IMR-90 (cell line): ENCODE measurements around the gene C10orf90. TPM values are rescaled to one million over a fixed set of nuclear protein-coding genes. Genes with fewer than 3 reads are reported as not detected.

Source experiments
- ATAC-seq: fragments of 200-7000 bp; cut with Tn5 transposase; 2 replicates; pipeline ENCODE4 v1.9.1; 2020; ENCODE audit warnings: low read depth, mild to moderate bottlenecking, moderate library complexity
- BruUV-seq: library from RNA; stranded (reverse); fragments of 400-500 nt; replicated peaks from 2 replicates; lab custom pipeline; 2021; lab: Mats Ljungman, UMichigan
- CTCF ChIA-PET: fragments of 300-600 bp; formaldehyde crosslinking; extraction: SDS; loops from one replicate; lab custom pipeline; 2021; ENCODE audit warnings: antibody characterized with exemption; lab: Yijun Ruan, JAX
- POLR2A ChIA-PET: fragments of 300-600 bp; sonication (Branson Sonifier 250); formaldehyde crosslinking; loops from one replicate; lab custom pipeline; 2022; ENCODE audit warnings: antibody characterized with exemption; ENCODE audit not compliant: unreplicated experiment; lab: Charles Lee
- DNase-seq: peaks from one replicate; pipeline ENCODE4 v3.0.0; 2013
- H2AFZ ChIP-seq: replicated peaks from 2 replicates; pipeline ENCODE3; 2013; ENCODE audit warnings: low read length, mild to moderate bottlenecking; ENCODE audit not compliant: poor library complexity
- H2AK5ac ChIP-seq: 2 replicates; pipeline ENCODE4 v1.6.1; 2013; ENCODE audit warnings: low read depth, low read length, inconsistent platforms
- H2AK9ac ChIP-seq: replicated peaks from 2 replicates; pipeline ENCODE3; 2013; ENCODE audit warnings: mild to moderate bottlenecking, low read depth, low read length, moderate library complexity; ENCODE audit not compliant: poor library complexity
- H2BK120ac ChIP-seq: 2 replicates; pipeline ENCODE4 v1.6.1; 2013; ENCODE audit warnings: low read depth, low read length, inconsistent platforms
- H2BK15ac ChIP-seq: 3 replicates; pipeline ENCODE4 v1.6.1; 2013; ENCODE audit warnings: low read depth, low read length, inconsistent platforms
- H2BK20ac ChIP-seq: 2 replicates; pipeline ENCODE4 v1.6.1; 2013; ENCODE audit warnings: low read depth, mild to moderate bottlenecking, inconsistent platforms, low read length, moderate library complexity
- H2BK5ac ChIP-seq: 2 replicates; pipeline ENCODE4 v1.6.1; 2013; ENCODE audit warnings: mild to moderate bottlenecking, low read depth, low read length, inconsistent platforms; ENCODE audit not compliant: poor library complexity, severe bottlenecking
- H3K14ac ChIP-seq: replicated peaks from 2 replicates; pipeline ENCODE4 v1.6.1; 2013; ENCODE audit warnings: low read depth, low read length, inconsistent platforms
- H3K18ac ChIP-seq: 2 replicates; pipeline ENCODE4 v1.6.1; 2013; ENCODE audit warnings: low read depth, low read length, control low read depth
- H3K23ac ChIP-seq: 2 replicates; pipeline ENCODE4 v1.6.1; 2013; ENCODE audit warnings: low read depth, low read length, inconsistent platforms
- H3K27ac ChIP-seq: 2 replicates; pipeline ENCODE4 v1.5.1; 2013; ENCODE audit warnings: mild to moderate bottlenecking, control low read depth, low read length; ENCODE audit not compliant: insufficient read depth
- H3K27me3 ChIP-seq: 2 replicates; pipeline ENCODE4 v1.6.1; 2013; ENCODE audit warnings: low read length; ENCODE audit not compliant: control insufficient read depth, insufficient read depth
- H3K36me3 ChIP-seq: 2 replicates; pipeline ENCODE4 v1.6.1; 2013; ENCODE audit warnings: low read length, mixed read lengths; ENCODE audit not compliant: control insufficient read depth, insufficient read depth
- H3K4ac ChIP-seq: 2 replicates; pipeline ENCODE4 v1.6.1; 2013; ENCODE audit warnings: low read depth, low read length, inconsistent platforms
- H3K4me1 ChIP-seq: 2 replicates; pipeline ENCODE4 v1.6.1; 2013; ENCODE audit warnings: low read length, mixed read lengths; ENCODE audit not compliant: control insufficient read depth, insufficient read depth
- H3K4me2 ChIP-seq: 2 replicates; pipeline ENCODE4 v1.6.1; 2013; ENCODE audit warnings: low read depth, mild to moderate bottlenecking, control low read depth, low read length, moderate library complexity
- H3K4me3 ChIP-seq: 2 replicates; pipeline ENCODE4 v1.5.1; 2013; ENCODE audit warnings: low read depth, mild to moderate bottlenecking, control low read depth, low read length, moderate library complexity; ENCODE audit not compliant: insufficient read depth
- H3K56ac ChIP-seq: 2 replicates; pipeline ENCODE4 v1.6.1; 2013; ENCODE audit warnings: low read length, inconsistent platforms; ENCODE audit not compliant: insufficient read depth; ENCODE audit errors: extremely low read depth
- H3K79me1 ChIP-seq, 2 experiments: 2 replicates each; pipeline ENCODE4 v1.6.1; 2013; ENCODE audit warnings: low read length in 2 of 2, inconsistent platforms in 1 of 2, low read depth in 1 of 2
- H3K9ac ChIP-seq: 2 replicates; pipeline ENCODE4 v1.6.1; 2013; ENCODE audit warnings: low read depth, low read length, control low read depth
- H3K9me1 ChIP-seq: 2 replicates; pipeline ENCODE4 v1.6.1; 2013; ENCODE audit warnings: low read length, inconsistent platforms; ENCODE audit not compliant: insufficient read depth
- H3K9me3 ChIP-seq: 2 replicates; pipeline ENCODE4 v1.6.1; 2013; ENCODE audit warnings: low read length; ENCODE audit not compliant: control insufficient read depth, insufficient read depth
- H4K20me1 ChIP-seq: 2 replicates; pipeline ENCODE4 v1.6.1; 2013; ENCODE audit warnings: low read length, inconsistent platforms; ENCODE audit not compliant: insufficient read depth
- H4K5ac ChIP-seq: 2 replicates; pipeline ENCODE4 v1.6.1; 2013; ENCODE audit warnings: mild to moderate bottlenecking, low read depth, low read length, control low read depth
- H4K8ac ChIP-seq, 2 experiments: 2 replicates each; pipeline ENCODE4 v1.6.1; 2013; ENCODE audit warnings: low read depth in 2 of 2, low read length in 2 of 2, control low read depth in 1 of 2, inconsistent platforms in 1 of 2
- H4K91ac ChIP-seq: 2 replicates; pipeline ENCODE4 v1.6.1; 2013; ENCODE audit warnings: low read depth, low read length, inconsistent platforms; ENCODE audit not compliant: insufficient read depth
- BHLHE40 ChIP-seq: fragments of 150-350 bp; IDR thresholded peaks from 2 replicates; pipeline ENCODE4 v1.6.1; 2016; ENCODE audit warnings: mild to moderate bottlenecking, low read depth, low read length
- CEBPB ChIP-seq: IDR thresholded peaks from 2 replicates; pipeline ENCODE4 v1.6.1; 2012; ENCODE audit warnings: low read depth, low read length, improper control_type of control experiment
- CHD1 ChIP-seq: IDR thresholded peaks from 2 replicates; pipeline ENCODE4 v1.6.1; 2012; ENCODE audit warnings: low read depth, low read length, improper control_type of control experiment
- FOS ChIP-seq: fragments of 150-350 bp; IDR thresholded peaks from 2 replicates; pipeline ENCODE4 v1.6.1; 2016; ENCODE audit warnings: low read depth, low read length
- MAFK ChIP-seq: IDR thresholded peaks from 2 replicates; pipeline ENCODE4 v1.6.1; 2012; ENCODE audit warnings: low read depth, low read length, improper control_type of control experiment
- MAZ ChIP-seq: IDR thresholded peaks from 2 replicates; pipeline ENCODE4 v1.6.1; 2012; ENCODE audit warnings: low read depth, mild to moderate bottlenecking, low read length, improper control_type of control experiment, moderate library complexity, borderline replicate concordance
- MXI1 ChIP-seq: IDR thresholded peaks from 2 replicates; pipeline ENCODE4 v1.6.1; 2012; ENCODE audit warnings: low read depth, mild to moderate bottlenecking, low read length, moderate library complexity, borderline replicate concordance
- NFE2L2 ChIP-seq: fragments of 150-350 bp; IDR thresholded peaks from 2 replicates; pipeline ENCODE4 v1.6.1; 2016; ENCODE audit warnings: low read depth, mild to moderate bottlenecking, low read length
- POLR2A ChIP-seq: IDR thresholded peaks from 2 replicates; pipeline ENCODE4 v1.6.1; 2012; ENCODE audit warnings: mild to moderate bottlenecking, low read depth, low read length
- RAD21 ChIP-seq: IDR thresholded peaks from 2 replicates; pipeline ENCODE4 v1.6.1; 2012; ENCODE audit warnings: low read length, improper control_type of control experiment
- RCOR1 ChIP-seq: IDR thresholded peaks from 2 replicates; pipeline ENCODE4 v1.6.1; 2012; ENCODE audit warnings: mild to moderate bottlenecking, low read length, improper control_type of control experiment; ENCODE audit not compliant: insufficient replicate concordance
- RFX5 ChIP-seq: IDR thresholded peaks from 2 replicates; pipeline ENCODE4 v1.8.0; 2012; ENCODE audit warnings: low read depth, mild to moderate bottlenecking, low read length, moderate library complexity
- WGBS, 2 experiments: methylation state at CpG; one replicate each; pipeline versions ENCODE4 v1.1.5 to v1.1.7; 2013; ENCODE audit warnings: missing lambda C conversion rate in 2 of 2; ENCODE audit not compliant: insufficient read length in 1 of 2; ENCODE audit errors: extremely low coverage in 2 of 2; 5-methylcytosine and 5-hydroxymethylcytosine counted together
- dilution Hi-C: fragments of 300-500 bp; cut with HindIII; formaldehyde crosslinking; loops from one replicate; pipeline ENCODE4 v1.14.3; 2018; ENCODE audit warnings: low sequenced_read_pairs; ENCODE audit not compliant: unreplicated experiment
- in situ Hi-C: fragments of 300-500 bp; cut with MboI; formaldehyde crosslinking; loops from 3 replicates; pipeline ENCODE4 v1.14.3; 2019; ENCODE audit warnings: low sequenced_read_pairs, inconsistent platforms, mixed read lengths
- intact Hi-C: fragments of 100-400 bp; cut with micrococcal nuclease; formaldehyde crosslinking; loops from 2 replicates; pipeline ENCODE4 v1.10.0; 2022
- polyA plus RNA-seq, 3 experiments: library from polyadenylated mRNA; depleted of rRNA; stranded (reverse); fragments of >200 nt; gene quantifications; 2 replicates each; pipeline ENCODE4 v1.2.3, GENCODE V29; 2012; ENCODE audit warnings: low replicate concordance in 1 of 3
- total RNA-seq: library from RNA; depleted of rRNA; stranded (reverse); fragments of >200 nt; gene quantifications from 2 replicates; pipeline ENCODE4 v1.2.3, GENCODE V29; 2012
- TF ChIP-seq, protein P1 (sequence below): conservative IDR thresholded peaks from 2 replicates; pipeline ENCODE4 v1.5.1; 2012; ENCODE audit warnings: mild to moderate bottlenecking, low read depth, low read length, improper control_type of control experiment
- TF ChIP-seq, protein P2 (sequence below): fragments of 150-350 bp; IDR thresholded peaks from 2 replicates; pipeline ENCODE4 v1.6.1; 2016; ENCODE audit warnings: low read depth, mild to moderate bottlenecking, low read length, moderate library complexity, borderline replicate concordance
- TF ChIP-seq, protein P3 (sequence below): fragments of 150-350 bp; IDR thresholded peaks from 2 replicates; pipeline ENCODE4 v1.6.1; 2017; ENCODE audit warnings: mild to moderate bottlenecking, antibody characterized with exemption, low read length, low read depth

The C10orf90 gene
- total and polyA plus RNA-seq, 2 of the 4 experiments (the other 2 are of a cell fraction) = 0.05 to 0.18 TPM

DNA sequence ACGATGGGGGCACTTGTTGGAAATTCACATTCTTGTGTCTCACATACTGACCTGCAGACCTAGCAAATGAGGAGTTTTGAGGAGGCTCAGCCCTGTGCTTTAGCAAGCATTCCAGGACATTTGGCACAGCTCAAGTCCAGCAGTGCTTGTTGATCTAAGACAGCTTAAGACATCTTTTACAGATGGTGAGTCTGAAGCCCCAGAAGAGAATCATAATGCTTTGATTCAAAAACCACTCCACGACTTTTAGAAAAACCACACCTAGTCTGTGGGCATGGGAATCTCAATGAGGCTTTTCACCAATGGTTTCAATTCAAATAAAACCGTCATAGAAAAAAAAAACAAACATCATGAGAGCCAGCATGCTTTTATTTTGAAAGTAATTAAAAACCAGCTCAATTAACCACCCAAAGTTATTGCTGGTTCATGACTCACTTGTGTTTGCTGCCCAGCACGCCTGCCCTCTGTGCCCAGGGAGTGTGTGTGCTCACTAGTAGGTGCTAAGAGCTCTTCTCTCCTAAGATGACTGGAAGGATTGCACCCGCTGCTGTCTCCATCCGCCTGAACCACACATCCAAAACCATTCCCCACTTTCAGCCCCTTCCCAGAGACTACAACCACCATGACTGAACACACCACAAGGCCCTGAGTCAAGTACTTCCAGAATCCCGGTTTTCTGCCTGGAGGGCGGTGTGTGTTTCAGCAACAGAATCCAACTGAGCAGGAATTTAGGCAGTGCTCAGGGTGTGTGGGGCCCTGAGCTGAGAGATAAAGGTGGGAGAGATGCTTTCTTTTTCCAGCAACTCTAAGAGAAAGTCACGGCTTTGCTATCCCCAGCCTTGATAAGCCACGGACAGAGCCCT, 152.0 kb downstream of the C10orf90 start:
- Histone ChIP-seq H3K27me3 (peaks cover 2% of the 10 kb centered on the region; the same call in 1 of the 2 replicates), H2AK9ac (no peak overlapping the region), H3K4me2 (no peak overlapping the region), H4K20me1 (no peaks in the 10 kb centered on the region), H3K79me1 (no peaks in the 10 kb centered on the region), H3K9me3 (no peaks in the 10 kb centered on the region), H3K14ac (no peak overlapping the region), H2BK15ac (no peak overlapping the region), H3K56ac (no peak overlapping the region), H4K5ac (no peak overlapping the region), H3K4me3 (no peak overlapping the region), H2BK20ac (no peak overlapping the region), H2BK120ac (no peak overlapping the region), H3K4me1 (no peaks in the 10 kb centered on the region), H3K23ac (no peak overlapping the region), H3K9ac (no peak overlapping the region), H3K36me3 (no peaks in the 10 kb centered on the region), H3K4ac (no peak overlapping the region), H4K8ac (no peak overlapping the region), H2AK5ac (no peak overlapping the region), H3K27ac (no peak overlapping the region), H3K9me1 (no peaks in the 10 kb centered on the region), H3K18ac (no peak overlapping the region), H2AFZ (no peak overlapping the region), H2BK5ac (no peak overlapping the region), H4K91ac (no peak overlapping the region)
- intact Hi-C loops = no loop called here
- ChIA-PET CTCF (no interaction called here), POLR2A (no interaction called here)
- WGBS, 2 experiments = 0% methylated on average over 1 of the region's 10 CpGs; no CpG with 5 or more reads in 1 of the 2 experiments
- in situ Hi-C loops = no loop called here
- DNase-seq (no peak), ATAC-seq (no peak)
- dilution Hi-C loops = no loop called here
- BruUV-seq = no TSS peak
- TF ChIP-seq NFE2L2 = no peak
- TF ChIP-seq MAZ = no peak
- TF ChIP-seq, protein P1, sequence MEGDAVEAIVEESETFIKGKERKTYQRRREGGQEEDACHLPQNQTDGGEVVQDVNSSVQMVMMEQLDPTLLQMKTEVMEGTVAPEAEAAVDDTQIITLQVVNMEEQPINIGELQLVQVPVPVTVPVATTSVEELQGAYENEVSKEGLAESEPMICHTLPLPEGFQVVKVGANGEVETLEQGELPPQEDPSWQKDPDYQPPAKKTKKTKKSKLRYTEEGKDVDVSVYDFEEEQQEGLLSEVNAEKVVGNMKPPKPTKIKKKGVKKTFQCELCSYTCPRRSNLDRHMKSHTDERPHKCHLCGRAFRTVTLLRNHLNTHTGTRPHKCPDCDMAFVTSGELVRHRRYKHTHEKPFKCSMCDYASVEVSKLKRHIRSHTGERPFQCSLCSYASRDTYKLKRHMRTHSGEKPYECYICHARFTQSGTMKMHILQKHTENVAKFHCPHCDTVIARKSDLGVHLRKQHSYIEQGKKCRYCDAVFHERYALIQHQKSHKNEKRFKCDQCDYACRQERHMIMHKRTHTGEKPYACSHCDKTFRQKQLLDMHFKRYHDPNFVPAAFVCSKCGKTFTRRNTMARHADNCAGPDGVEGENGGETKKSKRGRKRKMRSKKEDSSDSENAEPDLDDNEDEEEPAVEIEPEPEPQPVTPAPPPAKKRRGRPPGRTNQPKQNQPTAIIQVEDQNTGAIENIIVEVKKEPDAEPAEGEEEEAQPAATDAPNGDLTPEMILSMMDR = no peak
- no peak for TF ChIP-seq POLR2A
- no peak for TF ChIP-seq RFX5
- TF ChIP-seq BHLHE40 = no peak
- TF ChIP-seq, protein P2, sequence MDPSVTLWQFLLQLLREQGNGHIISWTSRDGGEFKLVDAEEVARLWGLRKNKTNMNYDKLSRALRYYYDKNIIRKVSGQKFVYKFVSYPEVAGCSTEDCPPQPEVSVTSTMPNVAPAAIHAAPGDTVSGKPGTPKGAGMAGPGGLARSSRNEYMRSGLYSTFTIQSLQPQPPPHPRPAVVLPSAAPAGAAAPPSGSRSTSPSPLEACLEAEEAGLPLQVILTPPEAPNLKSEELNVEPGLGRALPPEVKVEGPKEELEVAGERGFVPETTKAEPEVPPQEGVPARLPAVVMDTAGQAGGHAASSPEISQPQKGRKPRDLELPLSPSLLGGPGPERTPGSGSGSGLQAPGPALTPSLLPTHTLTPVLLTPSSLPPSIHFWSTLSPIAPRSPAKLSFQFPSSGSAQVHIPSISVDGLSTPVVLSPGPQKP = no peak
- TF ChIP-seq RCOR1 = no peak
- TF ChIP-seq, protein P3, sequence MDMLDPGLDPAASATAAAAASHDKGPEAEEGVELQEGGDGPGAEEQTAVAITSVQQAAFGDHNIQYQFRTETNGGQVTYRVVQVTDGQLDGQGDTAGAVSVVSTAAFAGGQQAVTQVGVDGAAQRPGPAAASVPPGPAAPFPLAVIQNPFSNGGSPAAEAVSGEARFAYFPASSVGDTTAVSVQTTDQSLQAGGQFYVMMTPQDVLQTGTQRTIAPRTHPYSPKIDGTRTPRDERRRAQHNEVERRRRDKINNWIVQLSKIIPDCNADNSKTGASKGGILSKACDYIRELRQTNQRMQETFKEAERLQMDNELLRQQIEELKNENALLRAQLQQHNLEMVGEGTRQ = no peak
- no peak for TF ChIP-seq CHD1
- TF ChIP-seq FOS = no peak
- no peak for TF ChIP-seq MAFK
- no peak for TF ChIP-seq CEBPB
- no peak for TF ChIP-seq RAD21
- TF ChIP-seq MXI1 = no peak
